Bronchial epithelial cell (primary cell): ENCODE data around the gene SMC5. TPM values are rescaled to one million over a fixed set of nuclear protein-coding genes. Genes with fewer than 3 reads are reported as not detected.

Experiments used
- DNase-seq: peaks from one replicate; pipeline ENCODE4 v3.0.0-alpha.2; 2010; ENCODE audit warnings: low read depth
- FAIRE-seq: peaks from 2 replicates; lab custom pipeline; 2011; peaks lifted over from hg19 to GRCh38; lab: Jason Lieb, UNC
- H3K27me3 ChIP-seq: 2 replicates; pipeline ENCODE4 v1.5.1; 2011; ENCODE audit warnings: low read length; ENCODE audit not compliant: control insufficient read depth, insufficient read depth
- H3K36me3 ChIP-seq: 2 replicates; pipeline ENCODE4 v1.5.1; 2011; ENCODE audit warnings: low read length; ENCODE audit not compliant: control insufficient read depth, insufficient read depth
- H3K4me3 ChIP-seq: 2 replicates; pipeline ENCODE4 v1.5.1; 2011; ENCODE audit warnings: mild to moderate bottlenecking, low read depth, low read length, control low read depth
- CTCF ChIP-seq: IDR thresholded peaks from 2 replicates; pipeline ENCODE4 v1.5.1; 2011; ENCODE audit warnings: mild to moderate bottlenecking, moderate library complexity, low read length, control low read depth, inconsistent platforms; ENCODE audit not compliant: insufficient read depth, severe bottlenecking
- total RNA-seq: library from RNA; depleted of rRNA; stranded (reverse); fragments of >200 nt; gene quantifications from 2 replicates; pipeline ENCODE4 v1.2.1, GENCODE V29; 2014

SMC5 gene
- total RNA-seq, 1 donor from 2014 or later, result 16.6 TPM

GRCh38 chr9:70255486-70255885 is 3.3 kb upstream of the SMC5 start:
- DNase-seq (peak; percentile 53), FAIRE-seq (no peak)
- no peaks in the 10 kb centered on the region for H3K27me3 ChIP-seq
- no peak overlapping the region for H3K4me3 ChIP-seq
- no peaks in the 10 kb centered on the region for H3K36me3 ChIP-seq
- TF ChIP-seq CTCF, result no peak

- no peak for TF ChIP-seq CTCF
- peak; percentile 79 for DNase-seq
- Histone ChIP-seq H3K36me3 (no peaks in the 10 kb centered on the region), H3K4me3 (peak overlapping the region; percentile 17), H3K27me3 (no peaks in the 10 kb centered on the region)
- no peak for FAIRE-seq
Measured at GRCh38 chr9:70256123-70256551, 2.6 kb upstream of the SMC5 start.

GRCh38 chr9:70257502-70257901 is 1.3 kb upstream of the SMC5 start:
- Histone ChIP-seq H3K36me3 (no peaks in the 10 kb centered on the region), H3K27me3 (no peaks in the 10 kb centered on the region), H3K4me3 (peak overlapping the region; percentile 81)
- TF ChIP-seq CTCF, result no peak
- FAIRE-seq, result no peak
- no peak for DNase-seq

GRCh38 chr9:70257991-70258691 is 637 bp upstream of the SMC5 start:
- H3K4me3 ChIP-seq, result peak overlapping the region; percentile 81
- H3K27me3 ChIP-seq, result no peaks in the 10 kb centered on the region
- no peaks in the 10 kb centered on the region for H3K36me3 ChIP-seq
- FAIRE-seq (no peak), DNase-seq (peak; percentile 67)
- no peak for TF ChIP-seq CTCF

DNA sequence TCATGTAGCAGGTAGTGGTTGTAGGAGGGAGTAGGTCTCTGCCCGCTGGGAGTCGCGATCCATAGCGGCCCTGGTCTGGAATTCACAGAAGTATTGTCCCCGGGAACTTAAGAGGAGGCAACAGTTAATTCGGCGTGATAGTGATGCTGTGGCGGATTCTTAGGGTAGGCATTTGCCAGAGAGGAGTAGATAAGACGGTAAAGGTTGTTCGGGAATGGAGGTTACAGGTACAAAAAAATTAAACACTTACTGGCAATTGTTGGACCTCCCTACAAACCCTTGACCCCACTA is 679 bp downstream of the SMC5 start:
- peak overlapping the region; percentile 81 for H3K4me3 ChIP-seq
- no peaks in the 10 kb centered on the region for H3K36me3 ChIP-seq
- no peaks in the 10 kb centered on the region for H3K27me3 ChIP-seq
- FAIRE-seq (no peak), DNase-seq (no peak)
- no peak for TF ChIP-seq CTCF

DNA sequence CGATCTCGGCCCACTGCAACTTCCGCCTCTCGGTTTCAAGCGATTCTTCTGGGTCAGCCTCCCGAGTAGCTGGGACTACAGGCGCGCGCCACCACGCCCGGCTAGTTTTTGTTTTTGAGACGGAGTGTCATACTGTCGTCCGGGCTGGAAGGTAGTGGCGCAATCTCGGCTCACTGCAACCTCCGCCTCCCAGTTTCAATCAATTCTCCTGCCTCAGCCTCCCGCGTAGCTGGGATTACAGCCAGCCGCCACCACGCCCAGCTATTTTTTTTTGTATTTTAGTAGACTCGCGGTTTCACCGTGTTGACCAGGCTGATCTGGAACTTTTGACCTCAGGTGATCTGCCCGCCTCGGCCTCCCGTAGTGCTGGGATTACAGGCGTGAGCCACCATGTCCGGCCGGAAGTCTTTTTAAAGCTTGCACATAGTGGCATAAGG is 1.2 kb downstream of the SMC5 start:
- Histone ChIP-seq H3K4me3 (peak overlapping the region; percentile 81), H3K36me3 (no peaks in the 10 kb centered on the region), H3K27me3 (no peaks in the 10 kb centered on the region)
- no peak for TF ChIP-seq CTCF
- FAIRE-seq (no peak), DNase-seq (no peak)
